Natural killer cell (primary cell): ENCODE results near the gene IFITM2. TPM values are rescaled to one million over a fixed set of nuclear protein-coding genes. Genes with fewer than 3 reads are reported as not detected.

Experiments used
- ATAC-seq, 3 donors: fragments of 150-1000 bp in 2 of 3; fragments of 200-7000 bp in 1 of 3; cut with Tn5 transposase; 1 replicate in 1 of 3; 2 replicates in 2 of 3; pipeline ENCODE4 v1.10.0; 2021; ENCODE audit warnings: mild to moderate bottlenecking in 2 of 3, moderate library complexity in 2 of 3
- DNase-seq, 2 donors: peaks; one replicate each; pipeline versions ENCODE4 v3.0.0 to v3.0.0-alpha.2; 2013 to 2021; ENCODE audit warnings: mixed read lengths in 1 of 2
- H3K27ac ChIP-seq: one replicate; pipeline ENCODE4 v1.5.1; 2013; ENCODE audit warnings: mild to moderate bottlenecking, low read length
- H3K27me3 ChIP-seq: one replicate; pipeline ENCODE4 v1.6.1; 2013; ENCODE audit warnings: low read length; ENCODE audit not compliant: control insufficient read depth, insufficient read depth
- H3K36me3 ChIP-seq: one replicate; pipeline ENCODE4 v1.6.1; 2013; ENCODE audit warnings: low read length; ENCODE audit not compliant: control insufficient read depth, insufficient read depth
- H3K4me1 ChIP-seq: one replicate; pipeline ENCODE4 v1.6.1; 2013; ENCODE audit warnings: low read length; ENCODE audit not compliant: control insufficient read depth, insufficient read depth
- H3K4me3 ChIP-seq: one replicate; pipeline ENCODE4 v1.5.1; 2013; ENCODE audit warnings: low read length
- H3K9me3 ChIP-seq: one replicate; pipeline ENCODE4 v1.6.1; 2013; ENCODE audit warnings: low read length; ENCODE audit not compliant: control insufficient read depth, insufficient read depth
- H3K27ac Mint-ChIP-seq, 2 donors: one replicate each; pipeline ENCODE4 v1.8.0; 2022; ENCODE audit warnings: mild to moderate bottlenecking in 2 of 2, mixed read lengths in 2 of 2, moderate library complexity in 1 of 2
- H3K27me3 Mint-ChIP-seq, 2 donors: one replicate each; pipeline ENCODE4 v1.8.0; 2022; ENCODE audit warnings: low read depth in 2 of 2, mixed read lengths in 2 of 2
- H3K36me3 Mint-ChIP-seq: one replicate; pipeline ENCODE4 v1.8.0; 2022; ENCODE audit warnings: mixed read lengths
- H3K4me1 Mint-ChIP-seq, 2 donors: one replicate each; pipeline ENCODE4 v1.8.0; 2022; ENCODE audit warnings: mixed read lengths in 2 of 2
- H3K4me3 Mint-ChIP-seq: one replicate; pipeline ENCODE4 v1.8.0; 2022; ENCODE audit warnings: mild to moderate bottlenecking, moderate library complexity, mixed read lengths
- H3K9me3 Mint-ChIP-seq, 2 donors: one replicate each; pipeline ENCODE4 v1.8.0; 2022; ENCODE audit warnings: mixed read lengths in 2 of 2
- CTCF ChIP-seq: fragments of 200-600 bp; IDR thresholded peaks from one replicate; pipeline ENCODE4 v1.8.0; 2022; ENCODE audit warnings: antibody characterized with exemption
- WGBS: methylation state at CpG from one replicate; pipeline ENCODE4 v1.1.7; 2013; ENCODE audit warnings: missing lambda C conversion rate; ENCODE audit not compliant: insufficient coverage; 5-methylcytosine and 5-hydroxymethylcytosine counted together
- intact Hi-C: fragments of 100-400 bp; cut with micrococcal nuclease; formaldehyde crosslinking; loops from one replicate; pipeline ENCODE4 v1.14.2; 2022
- total RNA-seq, 4 donors: library from RNA; stranded (reverse); fragments of 120-200 nt in 1 of 4; gene quantifications; one replicate each; pipeline versions ENCODE4 v1.2.3 to v1.2.4, GENCODE V29; 2013 to 2022

IFITM2 gene
- total RNA-seq, 3 donors from 2014 or later (not counting 1 experiment from before 2014, with no cell fraction given), result 1,080 to 1,421 (median 1,273) TPM

GRCh38 chr11:272931-273198 is 34.8 kb upstream of the IFITM2 start:
- H3K4me1 Mint-ChIP-seq, result peaks cover 24 to 41% of the 10 kb centered on the region in 2 donors
- H3K4me3 Mint-ChIP-seq, result no peak overlapping the region
- H3K9me3 Mint-ChIP-seq, result no peaks in the 10 kb centered on the region
- H3K36me3 Mint-ChIP-seq, result no peaks in the 10 kb centered on the region
- DNase-seq (no peak), ATAC-seq (no peak)
- Histone ChIP-seq H3K4me3 (no peak overlapping the region), H3K9me3 (no peaks in the 10 kb centered on the region), H3K4me1 (peaks cover 35% of the 10 kb centered on the region), H3K27me3 (no peaks in the 10 kb centered on the region), H3K36me3 (no peaks in the 10 kb centered on the region), H3K27ac (no peak overlapping the region)
- 94% methylated on average over 6 of the region's 6 CpGs for WGBS
- intact Hi-C loops, result no loop called here
- H3K27ac Mint-ChIP-seq, result peak overlapping the region in 1 of 2 donors; percentile 8
- TF ChIP-seq CTCF, result no peak
- H3K27me3 Mint-ChIP-seq, result peaks cover 0 to 7% of the 10 kb centered on the region in 2 donors

DNA sequence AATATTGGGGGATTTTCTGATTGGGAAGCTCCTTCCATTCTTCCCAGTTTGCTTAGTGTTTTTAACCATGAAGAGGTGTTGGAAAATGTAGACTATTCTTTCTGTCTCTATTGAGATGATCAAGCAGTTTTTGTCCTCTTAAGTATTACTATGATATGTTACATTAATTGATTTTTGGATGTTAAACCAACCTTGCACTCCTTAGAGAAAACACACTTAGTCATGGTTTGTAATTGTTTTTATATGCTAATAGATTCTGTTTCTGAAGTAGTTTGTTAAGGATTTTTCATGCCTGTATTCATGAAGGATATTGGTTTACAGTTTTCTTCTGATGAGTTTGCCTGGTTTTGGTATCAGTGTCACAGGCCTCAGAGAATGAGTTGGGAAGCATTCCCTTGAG is 31.4 kb upstream of the IFITM2 start:
- ATAC-seq, result no peak
- Histone ChIP-seq H3K4me1 (peaks cover 35% of the 10 kb centered on the region), H3K27me3 (peaks cover 7% of the 10 kb centered on the region), H3K36me3 (no peaks in the 10 kb centered on the region), H3K4me3 (no peak overlapping the region), H3K27ac (no peak overlapping the region), H3K9me3 (no peaks in the 10 kb centered on the region)
- H3K27me3 Mint-ChIP-seq, result peaks cover 0 to 16% of the 10 kb centered on the region in 2 donors
- H3K4me3 Mint-ChIP-seq, result no peak overlapping the region
- H3K27ac Mint-ChIP-seq, result no peak overlapping the region
- intact Hi-C loops, result no loop called here
- no peaks in the 10 kb centered on the region for H3K9me3 Mint-ChIP-seq
- TF ChIP-seq CTCF, result no peak
- DNase-seq, result no peak
- H3K4me1 Mint-ChIP-seq, result peaks cover 13 to 29% of the 10 kb centered on the region in 2 donors
- no peaks in the 10 kb centered on the region for H3K36me3 Mint-ChIP-seq

DNA sequence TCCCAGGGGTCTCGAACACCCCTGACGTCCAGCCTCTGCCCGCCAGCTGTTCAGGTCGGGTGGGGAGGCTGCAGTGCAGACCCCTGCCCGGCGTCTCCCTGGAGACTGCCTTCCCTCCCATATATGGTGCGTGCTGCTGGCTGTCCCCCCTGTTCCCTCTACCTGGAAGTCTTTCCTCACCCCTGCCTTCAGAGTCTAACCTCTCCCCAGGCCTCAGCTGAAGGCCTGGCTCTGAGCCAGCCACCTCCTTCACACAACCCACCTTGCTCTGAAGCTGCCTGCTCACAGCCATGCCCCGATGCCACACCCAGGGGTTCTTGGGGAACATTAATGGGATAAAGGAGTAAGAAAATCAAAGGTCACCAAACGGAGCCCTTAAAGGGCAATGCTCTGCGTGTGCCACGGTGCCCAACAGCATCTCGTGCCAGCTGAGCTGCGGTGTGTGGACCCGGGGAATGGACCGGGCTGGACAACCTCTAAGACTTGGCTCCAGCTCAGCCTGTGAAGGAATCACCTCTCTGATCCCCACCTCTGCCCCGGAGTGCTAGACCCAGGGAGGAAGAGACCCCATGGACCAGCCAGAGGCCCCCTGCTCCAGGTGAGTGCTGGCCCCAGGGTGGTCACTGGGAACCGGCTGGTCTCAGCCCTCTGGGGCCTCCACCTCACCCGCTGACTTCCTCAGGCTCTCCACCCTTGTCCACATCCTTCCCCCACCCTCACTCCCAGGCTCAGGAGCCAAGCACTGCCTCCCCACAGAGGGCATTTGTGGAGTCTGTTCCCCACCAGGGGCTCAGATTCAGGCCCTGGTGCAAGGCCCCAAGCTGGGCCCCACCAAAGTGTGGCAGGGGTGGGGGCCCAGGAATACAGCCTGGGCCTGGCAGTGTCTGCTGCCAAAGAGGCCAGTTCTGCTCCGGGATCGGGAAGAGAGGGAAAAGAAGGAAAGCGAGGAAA is 29.3 kb upstream of the IFITM2 start, which contains the start of gene NLRP6:
NLRP6 (plus strand) TSS at position 407 of the 951 bp plus-strand sequence; CDS start at position 570, 163 bp downstream.
- WGBS, result 94% methylated on average over 21 of the region's 21 CpGs
- H3K4me1 ChIP-seq, result peaks cover 53% of the 10 kb centered on the region
- no peak for TF ChIP-seq CTCF
- Mint-ChIP-seq H3K36me3 (no peaks in the 10 kb centered on the region), H3K4me1 (peaks cover 18 to 44% of the 10 kb centered on the region in 2 donors), H3K27me3 (peaks cover 0 to 32% of the 10 kb centered on the region in 2 donors), H3K27ac (peak within 1 kb of the TSS; percentile 13 to 48), H3K4me3 (peak within 1 kb of the TSS; percentile 83), H3K9me3 (no peaks in the 10 kb centered on the region)
- ATAC-seq (no peak), DNase-seq (peak in 1 of 2 donors; percentile 34)
- peaks cover 23% of the 10 kb centered on the region for H3K27me3 ChIP-seq
- intact Hi-C loops, result no loop called here
- no peaks in the 10 kb centered on the region for H3K36me3 ChIP-seq
- no peaks in the 10 kb centered on the region for H3K9me3 ChIP-seq
- no peak within 1 kb of the TSS for H3K27ac ChIP-seq
- H3K4me3 ChIP-seq, result no peak within 1 kb of the TSS
